Activated naive CD8-positive, alpha-beta T cell treated with anti-CD3 and anti-CD28 coated beads, Interleukin-2, amount 10 ng/mL, durations not matched to agents 7 days and 5 days (primary cell): ENCODE results near the gene EHF. TPM values are rescaled to one million over a fixed set of nuclear protein-coding genes. Genes with fewer than 3 reads are reported as not detected.
"Not testable (repeated sequence)": the region's sequence is repeated elsewhere in the genome, so short reads cannot be mapped to it uniquely, and the experiment has no call there.

Experiments used
- ATAC-seq: fragments of 150-1000 bp; cut with Tn5 transposase; one replicate; pipeline ENCODE4 v1.10.0; 2021; ENCODE audit warnings: low read depth, moderate library complexity
- POLR2A ChIA-PET: fragments of 350-600 bp; sonication (Branson Sonifier 250); formaldehyde crosslinking; loops from one replicate; lab custom pipeline; 2021; ENCODE audit warnings: antibody characterized with exemption; lab: Charles Lee
- DNase-seq: peaks from one replicate; pipeline ENCODE4 v3.0.0; 2021
- H3K27ac Mint-ChIP-seq: one replicate; pipeline ENCODE4 v1.8.0; 2022; ENCODE audit warnings: mild to moderate bottlenecking, mixed read lengths
- H3K27me3 Mint-ChIP-seq: one replicate; pipeline ENCODE4 v1.8.0; 2022; ENCODE audit warnings: mild to moderate bottlenecking, moderate library complexity, mixed read lengths
- H3K36me3 Mint-ChIP-seq: one replicate; pipeline ENCODE4 v1.8.0; 2021; ENCODE audit warnings: mild to moderate bottlenecking, mixed read lengths
- H3K4me1 Mint-ChIP-seq: one replicate; pipeline ENCODE4 v1.8.0; 2021; ENCODE audit warnings: mixed read lengths
- H3K4me3 Mint-ChIP-seq: one replicate; pipeline ENCODE4 v1.8.0; 2022; ENCODE audit warnings: mild to moderate bottlenecking, moderate library complexity, mixed read lengths
- H3K9me3 Mint-ChIP-seq: one replicate; pipeline ENCODE4 v1.8.0; 2021; ENCODE audit warnings: mixed read lengths
- total RNA-seq, 2 experiments: library from RNA; stranded (reverse); gene quantifications; one replicate each; pipeline ENCODE4 v1.2.3, GENCODE V29; 2021

EHF gene
- total RNA-seq, 2 experiments from 2014 or later: not detected

DNA sequence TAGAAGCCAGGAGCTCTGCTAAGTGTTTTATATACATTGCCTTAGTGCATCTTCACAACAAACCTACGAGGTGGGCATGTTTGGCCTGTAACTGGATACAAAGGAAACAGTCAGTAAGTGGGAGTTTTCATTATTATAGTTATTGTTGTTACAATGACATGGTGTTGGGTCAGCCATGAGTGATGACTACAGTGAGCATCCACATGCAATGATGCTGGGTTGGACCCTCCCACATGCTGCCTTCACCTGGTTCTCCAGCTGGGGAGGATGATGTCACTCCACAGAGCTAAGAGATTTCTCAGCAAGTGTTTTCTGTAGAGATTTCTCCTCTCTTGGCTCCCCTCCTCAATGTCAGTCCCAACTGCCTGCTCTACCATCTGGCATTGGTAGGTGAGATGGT lies 59.3 kb downstream of the EHF start:
- Mint-ChIP-seq H3K36me3 (no peaks in the 10 kb centered on the region), H3K9me3 (no peaks in the 10 kb centered on the region), H3K4me1 (no peaks in the 10 kb centered on the region), H3K27me3 (peaks cover 15% of the 10 kb centered on the region), H3K4me3 (no peak overlapping the region), H3K27ac (no peak overlapping the region)
- ATAC-seq: no peak
- POLR2A ChIA-PET: no interaction called here
- no peak for DNase-seq

DNA sequence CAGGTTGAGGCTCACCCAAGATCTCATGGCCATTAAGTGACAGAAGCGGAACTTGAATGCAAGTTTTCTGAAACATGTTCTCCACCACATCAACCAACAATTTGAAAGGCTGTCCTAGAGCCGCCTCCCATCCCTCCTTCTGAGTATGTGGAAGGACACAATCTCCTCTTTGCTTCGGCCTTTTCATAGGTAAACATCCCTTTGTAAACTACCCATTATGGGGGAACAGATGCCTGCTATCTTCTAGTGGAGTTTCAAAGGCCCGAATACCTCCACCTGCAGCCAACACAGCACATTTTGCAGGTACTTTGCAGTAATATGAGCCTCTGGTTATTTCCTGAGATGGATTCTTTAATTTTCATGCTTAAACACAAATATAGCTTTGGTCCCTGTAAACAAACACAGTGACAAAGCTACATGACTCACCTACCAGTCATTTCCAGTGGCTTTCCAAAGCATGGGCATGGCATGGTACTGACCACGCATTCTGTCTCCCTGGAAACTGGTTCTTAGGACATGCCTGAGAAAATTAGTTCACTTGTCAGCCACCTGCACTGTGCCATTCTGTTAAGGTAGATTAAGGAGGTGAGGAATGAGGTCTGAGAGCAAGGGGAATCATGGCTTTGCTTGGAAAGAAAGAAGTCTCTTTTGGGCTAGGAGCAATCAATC lies 60.2 kb downstream of the EHF start:
- Mint-ChIP-seq H3K4me1 (no peaks in the 10 kb centered on the region), H3K36me3 (no peaks in the 10 kb centered on the region), H3K4me3 (no peak overlapping the region), H3K27me3 (peaks cover 12% of the 10 kb centered on the region), H3K9me3 (no peaks in the 10 kb centered on the region), H3K27ac (no peak overlapping the region)
- DNase-seq: no peak
- POLR2A ChIA-PET: no interaction called here
- no peak for ATAC-seq

GRCh38 chr11:34682825-34683224 lies 61.9 kb downstream of the EHF start:
- no peak overlapping the region for H3K4me3 Mint-ChIP-seq
- no peaks in the 10 kb centered on the region for H3K36me3 Mint-ChIP-seq
- DNase-seq: no peak
- POLR2A ChIA-PET: no interaction called here
- no peak overlapping the region for H3K27ac Mint-ChIP-seq
- no peaks in the 10 kb centered on the region for H3K9me3 Mint-ChIP-seq
- peaks cover 7% of the 10 kb centered on the region for H3K27me3 Mint-ChIP-seq
- H3K4me1 Mint-ChIP-seq: no peaks in the 10 kb centered on the region
- ATAC-seq: no peak

DNA sequence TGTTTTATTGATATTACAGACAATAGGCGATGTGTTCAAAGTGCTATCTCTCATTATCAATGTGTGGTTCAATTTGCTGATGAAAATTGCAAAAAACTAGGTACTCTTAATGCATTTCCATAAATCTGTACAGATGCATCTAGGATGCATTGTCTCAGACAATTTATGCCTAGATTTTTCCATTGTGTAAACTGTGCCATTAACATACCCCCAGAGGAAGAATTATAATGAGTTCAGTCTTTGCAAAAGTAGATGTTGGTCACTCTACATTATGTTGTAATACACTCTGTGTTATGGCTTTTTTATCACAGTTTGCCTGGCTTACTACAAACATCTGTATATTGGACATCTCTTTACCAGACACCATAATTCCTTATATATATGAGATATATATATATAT lies 62.5 kb downstream of the EHF start:
- Mint-ChIP-seq H3K36me3 (no peaks in the 10 kb centered on the region), H3K4me1 (no peaks in the 10 kb centered on the region), H3K4me3 (no peak overlapping the region), H3K27ac (no peak overlapping the region), H3K9me3 (no peaks in the 10 kb centered on the region), H3K27me3 (peaks cover 7% of the 10 kb centered on the region)
- ATAC-seq: no peak
- POLR2A ChIA-PET: no interaction called here
- no peak for DNase-seq

DNA sequence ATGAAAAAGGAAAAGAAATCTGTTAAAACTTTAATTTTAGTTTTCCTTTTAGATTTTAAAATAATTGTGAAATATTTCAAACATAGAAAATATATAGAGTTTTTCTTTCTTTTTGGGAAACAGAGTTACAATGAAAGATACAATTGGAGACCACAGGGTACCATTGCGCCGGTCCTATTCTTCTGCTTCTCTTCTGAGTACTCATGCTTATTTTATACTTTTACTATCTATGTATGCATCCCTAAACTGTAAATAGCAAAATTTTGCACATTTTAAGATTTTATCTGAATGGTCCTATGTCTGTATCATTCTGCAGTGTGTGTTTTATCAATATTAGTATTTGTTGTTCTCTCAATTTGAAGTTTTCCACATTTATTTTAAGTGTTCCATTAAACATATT lies 65.0 kb downstream of the EHF start:
- POLR2A ChIA-PET: no interaction called here
- no peaks in the 10 kb centered on the region for H3K4me1 Mint-ChIP-seq

DNA sequence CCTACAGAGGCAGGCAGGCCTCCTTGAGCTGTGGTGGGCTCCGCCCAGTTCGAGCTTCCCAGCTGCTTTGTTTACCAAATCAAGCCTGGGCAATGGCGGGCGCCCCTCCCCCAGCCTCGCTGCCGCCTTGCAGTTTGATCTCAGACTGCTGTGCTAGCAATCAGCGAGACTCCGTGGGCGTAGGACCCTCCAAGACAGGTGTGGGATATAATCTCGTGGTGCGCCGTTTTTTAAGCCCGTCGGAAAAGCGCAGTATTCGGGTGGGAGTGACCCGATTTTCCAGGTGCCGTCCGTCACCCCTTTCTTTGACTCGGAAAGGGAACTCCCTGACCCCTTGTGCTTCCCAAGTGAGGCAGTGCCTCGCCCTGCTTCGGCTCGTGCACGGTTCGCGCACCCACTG lies 71.4 kb downstream of the EHF start:
- H3K4me1 Mint-ChIP-seq, H3K27ac Mint-ChIP-seq, ATAC-seq, DNase-seq, H3K9me3 Mint-ChIP-seq, H3K36me3 Mint-ChIP-seq, H3K4me3 Mint-ChIP-seq, POLR2A ChIA-PET: not testable (repeated sequence)
- H3K27me3 Mint-ChIP-seq: peaks cover 16% of the 10 kb centered on the region

More for the DNA sequence above, 65.0 kb downstream of the EHF start:
- Mint-ChIP-seq H3K36me3 (no peaks in the 10 kb centered on the region), H3K9me3 (no peaks in the 10 kb centered on the region), H3K27me3 (peaks cover 4% of the 10 kb centered on the region), H3K27ac (no peak overlapping the region), H3K4me3 (no peak overlapping the region)
- ATAC-seq (peak; percentile 30), DNase-seq (no peak)

GRCh38 chr11:34696862-34697261 lies 76.0 kb downstream of the EHF start:
- H3K9me3 Mint-ChIP-seq: peaks cover 1% of the 10 kb centered on the region
- DNase-seq (no peak), ATAC-seq (no peak)
- no peaks in the 10 kb centered on the region for H3K36me3 Mint-ChIP-seq
- POLR2A ChIA-PET: interaction anchor here (0.6 kb wide), 1 partner anchor 18 kb away, joined by 3 read pairs; no protein-coding TSS in a partner anchor
- H3K4me3 Mint-ChIP-seq: no peak overlapping the region
- H3K27ac Mint-ChIP-seq: no peak overlapping the region
- H3K27me3 Mint-ChIP-seq: peaks cover 16% of the 10 kb centered on the region
- H3K4me1 Mint-ChIP-seq: no peaks in the 10 kb centered on the region

DNA sequence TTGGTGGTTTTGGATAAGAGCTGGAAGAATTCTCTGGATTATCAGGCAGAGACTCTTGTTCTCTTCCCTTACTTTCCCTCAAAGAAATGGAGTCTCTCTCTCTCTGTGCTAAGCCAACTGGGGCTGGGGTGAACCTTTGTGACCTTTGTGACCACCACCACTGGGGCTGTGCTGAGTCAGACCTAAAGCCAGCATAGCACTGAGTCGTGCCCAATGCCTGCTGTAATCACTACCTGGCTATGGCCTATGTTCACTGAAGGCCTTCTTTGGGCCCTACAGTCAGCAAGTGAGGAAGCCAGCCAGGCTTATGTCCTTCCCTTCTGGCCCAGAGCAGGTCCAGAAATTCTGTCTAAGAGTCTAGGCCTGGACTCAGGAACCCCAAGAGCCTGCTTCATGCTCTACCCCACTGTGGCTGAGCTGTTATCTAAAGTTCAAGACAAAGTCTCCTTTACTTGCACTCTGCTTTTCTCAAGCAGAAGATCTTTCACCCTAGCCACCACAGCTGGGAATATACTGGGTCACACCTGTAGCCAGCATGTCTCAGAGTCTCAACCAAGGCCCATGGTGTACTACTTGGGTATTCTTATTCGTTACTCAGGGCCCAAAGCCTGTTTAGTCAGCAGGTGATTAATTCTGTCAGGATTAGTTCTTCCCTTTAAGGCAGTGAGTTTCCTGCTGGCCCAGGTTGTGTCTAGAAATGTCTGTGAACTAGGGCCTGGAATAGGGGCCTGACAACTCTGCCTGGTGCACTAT lies 86.0 kb downstream of the EHF start:
- peaks cover 3% of the 10 kb centered on the region for H3K9me3 Mint-ChIP-seq
- H3K4me3 Mint-ChIP-seq: no peak overlapping the region
- DNase-seq: no peak

DNA sequence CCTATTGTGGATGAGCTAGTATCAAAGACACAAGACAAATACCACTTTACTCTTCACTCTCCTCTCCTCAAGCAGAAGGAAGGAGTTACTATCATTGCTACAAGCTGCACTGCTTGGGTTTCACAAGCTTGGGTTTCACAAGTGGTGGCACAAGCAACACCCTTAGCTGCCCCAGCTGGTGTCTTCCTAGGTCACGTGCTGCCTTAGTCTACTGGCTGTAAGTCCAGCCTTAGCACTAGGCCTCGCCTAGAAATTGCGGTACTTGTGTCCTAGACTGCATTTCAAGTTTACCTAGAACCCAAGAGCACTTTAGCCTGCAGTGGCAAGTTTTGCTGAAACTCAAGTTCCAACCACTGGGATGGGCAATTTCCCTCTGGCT lies 86.6 kb downstream of the EHF start:
- Mint-ChIP-seq H3K27me3 (peaks cover 6% of the 10 kb centered on the region), H3K4me1 (no peaks in the 10 kb centered on the region), H3K36me3 (no peaks in the 10 kb centered on the region), H3K9me3 (peaks cover 6% of the 10 kb centered on the region), H3K27ac (no peak overlapping the region), H3K4me3 (no peak overlapping the region)
- no peak for ATAC-seq
- no peak for DNase-seq
- POLR2A ChIA-PET: no interaction called here

More for the DNA sequence above, 86.0 kb downstream of the EHF start:
- Mint-ChIP-seq H3K36me3 (no peaks in the 10 kb centered on the region), H3K4me1 (no peaks in the 10 kb centered on the region), H3K27me3 (peaks cover 6% of the 10 kb centered on the region), H3K27ac (no peak overlapping the region)
- POLR2A ChIA-PET: no interaction called here
- ATAC-seq: no peak

Other genes starting within 250 kb of the EHF start
- 10 to 100 TPM; 37.4 to 37.7 TPM for gene CAT, start 182.2 kb upstream of the EHF start, total RNA-seq
- not detected for gene ELF5, start 107.3 kb upstream of the EHF start, total RNA-seq